Esophagus squamous epithelium (tissue), 4 donors: Measurements from ENCODE around the gene PADI3.

Source experiments
- CTCF ChIP-seq, 6 experiments: fragments of 450-650 bp in 4 of 6; fragments of 200-600 bp in 2 of 6; sonication (generic) in 2 of 6; IDR thresholded peaks; one replicate each; pipeline ENCODE4 v1.5.1; 2016 to 2019; ENCODE audit warnings: antibody characterized with exemption in 6 of 6, mild to moderate bottlenecking in 4 of 6, moderate library complexity in 4 of 6
- POLR2A ChIP-seq, 4 donors: fragments of 450-650 bp; IDR thresholded peaks; one replicate each; pipeline ENCODE4 v1.6.1; 2017; ENCODE audit warnings: antibody characterized with exemption in 4 of 4, mild to moderate bottlenecking in 4 of 4, moderate library complexity in 3 of 4

- no peak for TF ChIP-seq CTCF (IDR thresholded peaks at IDR 0.05)
- no peak for TF ChIP-seq POLR2A (IDR thresholded peaks at IDR 0.05)
These were observed 30.0 kb upstream of the PADI3 start for GRCh38 chr1:17218939-17219338.
